B cell (primary cell): ENCODE results near the gene CDC34. TPM values are rescaled to one million over a fixed set of nuclear protein-coding genes. Genes with fewer than 3 reads are reported as not detected.

Experiments
- ATAC-seq: fragments of 200-7000 bp; cut with Tn5 transposase; one replicate; pipeline ENCODE4 v1.10.0; 2021; ENCODE audit warnings: low read depth, mild to moderate bottlenecking, moderate number of reproducible peaks, moderate library complexity
- CTCF ChIA-PET: fragments of 350-600 bp; sonication (Branson Sonifier 250); formaldehyde crosslinking; loops from one replicate; lab custom pipeline; 2021; ENCODE audit warnings: antibody characterized with exemption, inconsistent platforms; lab: Charles Lee
- POLR2A ChIA-PET: fragments of 350-600 bp; sonication (Branson Sonifier 250); formaldehyde crosslinking; loops from one replicate; lab custom pipeline; 2021; ENCODE audit warnings: antibody characterized with exemption; lab: Charles Lee
- DNase-seq: peaks from one replicate; pipeline ENCODE4 v3.0.0; 2013
- H2AFZ ChIP-seq: 2 replicates; pipeline ENCODE4 v1.6.1; 2012; ENCODE audit warnings: mild to moderate bottlenecking, low read depth, low read length; ENCODE audit not compliant: insufficient read depth, poor library complexity, severe bottlenecking
- H3K27ac ChIP-seq, 2 donors: 1 replicate in 1 of 2; 2 replicates in 1 of 2; pipeline ENCODE4 v1.5.1; 2012 to 2013; ENCODE audit warnings: low read length in 2 of 2, mild to moderate bottlenecking in 2 of 2, moderate library complexity in 1 of 2
- H3K27me3 ChIP-seq, 4 experiments: fragments of 200-600 bp in 1 of 4; sonication (generic) in 1 of 4; replicated peaks in 1 of 4; 1 replicate in 2 of 4; 2 replicates in 2 of 4; pipeline versions ENCODE4 v1.6.1 to v1.7.0; 2013 to 2016; ENCODE audit warnings: low read length in 3 of 4, mild to moderate bottlenecking in 2 of 4, mixed read lengths in 1 of 4, moderate library complexity in 1 of 4; ENCODE audit not compliant: insufficient read depth in 4 of 4, control insufficient read depth in 3 of 4; ENCODE audit errors: control extremely low read depth in 1 of 4
- H3K36me3 ChIP-seq, 2 experiments: replicated peaks in 1 of 2; 1 replicate in 1 of 2; 2 replicates in 1 of 2; pipeline versions ENCODE4 v1.6.1 to v1.7.1; 2013; ENCODE audit warnings: low read length in 1 of 2; ENCODE audit not compliant: insufficient read depth in 2 of 2, control insufficient read depth in 1 of 2; ENCODE audit errors: control extremely low read depth in 1 of 2, extremely low read depth in 1 of 2
- H3K4me1 ChIP-seq, 2 donors: fragments of 200-600 bp in 1 of 2; sonication (generic) in 1 of 2; 1 replicate in 1 of 2; 2 replicates in 1 of 2; pipeline versions ENCODE4 v1.5.1 to v1.6.1; 2013 to 2017; ENCODE audit warnings: low read length in 2 of 2; ENCODE audit not compliant: control insufficient read depth in 2 of 2, insufficient read depth in 2 of 2
- H3K4me2 ChIP-seq: replicated peaks from 2 replicates; pipeline ENCODE3; 2012; ENCODE audit warnings: mild to moderate bottlenecking, low read depth, low read length; ENCODE audit not compliant: poor library complexity, severe bottlenecking
- H3K4me3 ChIP-seq, 5 experiments: fragments of 200-600 bp in 1 of 5; sonication (generic) in 1 of 5; 1 replicate in 3 of 5; 2 replicates in 2 of 5; pipeline versions ENCODE4 v1.5.1 to v1.7.0; 2011 to 2016; ENCODE audit warnings: low read length in 4 of 5, mild to moderate bottlenecking in 4 of 5, low read depth in 2 of 5, control low read depth in 1 of 5, moderate library complexity in 1 of 5; ENCODE audit not compliant: insufficient read depth in 1 of 5; ENCODE audit errors: control extremely low read depth in 1 of 5, extremely low read depth in 1 of 5
- H3K79me2 ChIP-seq: fragments of 200-600 bp; sonication (generic); one replicate; pipeline ENCODE4 v1.6.0; 2016; ENCODE audit warnings: low read length; ENCODE audit not compliant: control insufficient read depth, insufficient read depth
- H3K9ac ChIP-seq: fragments of 200-600 bp; sonication (generic); 2 replicates; pipeline ENCODE4 v1.6.1; 2017; ENCODE audit warnings: mild to moderate bottlenecking, low read length, moderate library complexity
- H3K9me3 ChIP-seq, 3 donors: one replicate each; pipeline versions ENCODE4 v1.6.1 to v1.7.1; 2013; ENCODE audit warnings: low read length in 2 of 3; ENCODE audit not compliant: control insufficient read depth in 2 of 3, insufficient read depth in 1 of 3; ENCODE audit errors: control extremely low read depth in 1 of 3
- H4K20me1 ChIP-seq: 2 replicates; pipeline ENCODE4 v1.6.0; 2012; ENCODE audit warnings: mild to moderate bottlenecking, low read length; ENCODE audit not compliant: insufficient read depth, control insufficient read depth, poor library complexity, severe bottlenecking
- H3K27ac Mint-ChIP-seq: one replicate; pipeline ENCODE4 v1.8.0; 2021; ENCODE audit warnings: mixed read lengths
- H3K27me3 Mint-ChIP-seq: one replicate; pipeline ENCODE4 v1.8.0; 2021; ENCODE audit warnings: mixed read lengths
- H3K4me1 Mint-ChIP-seq: one replicate; pipeline ENCODE4 v1.8.0; 2021; ENCODE audit warnings: mixed read lengths
- H3K4me3 Mint-ChIP-seq: one replicate; pipeline ENCODE4 v1.8.0; 2021; ENCODE audit warnings: mixed read lengths
- H3K9me3 Mint-ChIP-seq: one replicate; pipeline ENCODE4 v1.8.0; 2022; ENCODE audit warnings: mixed read lengths; ENCODE audit not compliant: insufficient read depth
- CTCF ChIP-seq: fragments of 200-600 bp; IDR thresholded peaks from one replicate; pipeline ENCODE4 v1.8.0; 2022; ENCODE audit warnings: antibody characterized with exemption, mild to moderate bottlenecking
- EZH2 ChIP-seq: IDR thresholded peaks from 2 replicates; pipeline ENCODE4 v1.6.1; 2012; ENCODE audit warnings: borderline replicate concordance, low read depth, mild to moderate bottlenecking, moderate library complexity, low read length; ENCODE audit not compliant: insufficient read depth, poor library complexity, severe bottlenecking
- WGBS: methylation state at CpG from one replicate; pipeline ENCODE4 v1.1.5; 2013; ENCODE audit warnings: missing lambda C conversion rate; ENCODE audit not compliant: insufficient coverage; 5-methylcytosine and 5-hydroxymethylcytosine counted together
- intact Hi-C: fragments of 100-400 bp; cut with micrococcal nuclease; formaldehyde crosslinking; loops from one replicate; pipeline ENCODE4 v1.10.0; 2022
- polyA plus RNA-seq: library from polyadenylated mRNA; depleted of rRNA; stranded (reverse); fragments of >200 nt; gene quantifications from 2 replicates; pipeline ENCODE4 v1.2.3, GENCODE V29; 2012
- total RNA-seq, 2 donors: library from RNA; stranded (reverse); fragments of 120-200 nt in 1 of 2; gene quantifications; 1 replicate in 1 of 2; 2 replicates in 1 of 2; pipeline versions ENCODE4 v1.2.3 to v1.2.4, GENCODE V29; 2013 to 2022

Gene CDC34
- total and polyA plus RNA-seq, 2 donors (not counting 1 experiment from before 2014, with no cell fraction given), result 26.9 to 28.4 TPM

- H3K79me2 ChIP-seq, result no peaks in the 10 kb centered on the region
- peaks cover 11% of the 10 kb centered on the region for H3K4me1 Mint-ChIP-seq
- ChIA-PET CTCF (interaction anchor here (1.0 to 4.2 kb wide), 6 partner anchors 10 to 152 kb away, joined by 3 to 39 read pairs (median 8); no protein-coding TSS in a partner anchor), POLR2A (interaction anchor here (0.7 kb wide), 2 partner anchors 53 to 463 kb away, joined by 3 read pairs; no protein-coding TSS in a partner anchor)
- 86% methylated on average over 5 of the region's 10 CpGs for WGBS
- peaks cover 0 to 37% (median 13%) of the 10 kb centered on the region in 4 experiments for H3K27me3 ChIP-seq
- no peak overlapping the region for H3K4me2 ChIP-seq
- H2AFZ ChIP-seq, result no peak overlapping the region
- TF ChIP-seq EZH2 (no peak), CTCF (no peak)
- H3K9me3 Mint-ChIP-seq, result no peaks in the 10 kb centered on the region
- H3K9ac ChIP-seq, result no peak overlapping the region
- ATAC-seq, result no peak
- H3K4me3 ChIP-seq, result no peak overlapping the region
- peaks cover 16 to 17% of the 10 kb centered on the region in 2 donors for H3K4me1 ChIP-seq
- peaks cover 0 to 19% of the 10 kb centered on the region in 2 experiments for H3K36me3 ChIP-seq
- H3K27ac Mint-ChIP-seq, result no peak overlapping the region
- peaks cover 12% of the 10 kb centered on the region for H3K27me3 Mint-ChIP-seq
- H4K20me1 ChIP-seq, result peaks cover 28% of the 10 kb centered on the region
- H3K9me3 ChIP-seq, result peaks cover 0 to 5% (median 0%) of the 10 kb centered on the region in 3 donors
- no peak for DNase-seq
- H3K27ac ChIP-seq, result no peak overlapping the region
- no peak overlapping the region for H3K4me3 Mint-ChIP-seq
- intact Hi-C loops, result no loop called here
Observed at GRCh38 chr19:585551-586110, 54.1 kb downstream of the CDC34 start.

GRCh38 chr19:588093-588740 lies 56.7 kb downstream of the CDC34 start:
- POLR2A ChIA-PET, result interaction anchor here (0.6 kb wide), 1 partner anchor 40 kb away, joined by 6 read pairs; no protein-coding TSS in a partner anchor
- no peak overlapping the region for H3K4me3 ChIP-seq
- peaks cover 17% of the 10 kb centered on the region in 2 donors for H3K4me1 ChIP-seq
- intact Hi-C loops, result loop anchor here (2.0 kb wide), 1 partner anchor 15 kb away; the partner anchor contains the start of gene BSG
- Mint-ChIP-seq H3K27ac (no peak overlapping the region), H3K9me3 (no peaks in the 10 kb centered on the region), H3K4me3 (peak overlapping the region; percentile 41), H3K27me3 (peaks cover 16% of the 10 kb centered on the region), H3K4me1 (peaks cover 15% of the 10 kb centered on the region)
- CTCF ChIA-PET, result interaction anchor here (1.6 to 2.8 kb wide), 2 partner anchors 40 to 146 kb away, joined by 3 to 10 read pairs; no protein-coding TSS in a partner anchor
- DNase-seq (peak; percentile 65), ATAC-seq (peak; percentile 21)
- H3K9me3 ChIP-seq, result peaks cover 0 to 14% (median 0%) of the 10 kb centered on the region in 3 donors
- H3K9ac ChIP-seq, result no peak overlapping the region
- H3K27me3 ChIP-seq, result peaks cover 0 to 53% (median 21%) of the 10 kb centered on the region in 4 experiments
- H4K20me1 ChIP-seq, result peaks cover 14% of the 10 kb centered on the region
- no peak overlapping the region for H3K27ac ChIP-seq
- peak; percentile 51 for TF ChIP-seq CTCF
- TF ChIP-seq EZH2, result peak; percentile 70
- no peaks in the 10 kb centered on the region for H3K79me2 ChIP-seq
- 8% methylated on average over 39 of the region's 41 CpGs for WGBS
- H2AFZ ChIP-seq, result peak overlapping the region; percentile 27
- peak overlapping the region; percentile 66 for H3K4me2 ChIP-seq
- no peaks in the 10 kb centered on the region for H3K36me3 ChIP-seq
